HUES48 (cell line): ENCODE data around the gene ZC3H13.

ENCODE experiments used
- H3K27ac ChIP-seq: one replicate; pipeline ENCODE4 v1.7.0; 2013; ENCODE audit warnings: low read depth, low read length, inconsistent platforms
- H3K27me3 ChIP-seq: 2 replicates; pipeline ENCODE4 v1.6.1; 2013; ENCODE audit warnings: mild to moderate bottlenecking, low read length; ENCODE audit not compliant: control insufficient read depth, insufficient read depth
- H3K36me3 ChIP-seq: 2 replicates; pipeline ENCODE4 v1.6.1; 2013; ENCODE audit warnings: low read length; ENCODE audit not compliant: control insufficient read depth, insufficient read depth
- H3K4me1 ChIP-seq: 2 replicates; pipeline ENCODE4 v1.6.1; 2013; ENCODE audit warnings: mild to moderate bottlenecking, low read length; ENCODE audit not compliant: control insufficient read depth, insufficient read depth
- H3K4me3 ChIP-seq: 2 replicates; pipeline ENCODE4 v1.5.1; 2013; ENCODE audit warnings: mild to moderate bottlenecking, low read depth, low read length
- H3K9ac ChIP-seq: 2 replicates; pipeline ENCODE4 v1.6.1; 2013; ENCODE audit warnings: mild to moderate bottlenecking, low read depth, low read length, moderate library complexity
- H3K9me3 ChIP-seq: 2 replicates; pipeline ENCODE4 v1.6.1; 2013; ENCODE audit warnings: low read length; ENCODE audit not compliant: control insufficient read depth, insufficient read depth

Gene ZC3H13

GRCh38 chr13:45966715-45967114 is 85.8 kb downstream of the ZC3H13 start:
- no peak overlapping the region for H3K9ac ChIP-seq
- no peaks in the 10 kb centered on the region for H3K9me3 ChIP-seq
- no peak overlapping the region for H3K27ac ChIP-seq
- no peaks in the 10 kb centered on the region for H3K4me1 ChIP-seq
- H3K36me3 ChIP-seq = peaks cover 96% of the 10 kb centered on the region
- no peaks in the 10 kb centered on the region for H3K27me3 ChIP-seq
- no peak overlapping the region for H3K4me3 ChIP-seq

GRCh38 chr13:45961468-45961867 is 91.1 kb downstream of the ZC3H13 start:
- Histone ChIP-seq H3K4me3 (no peak overlapping the region), H3K36me3 (peaks cover 77% of the 10 kb centered on the region), H3K4me1 (no peaks in the 10 kb centered on the region), H3K27ac (no peak overlapping the region), H3K9ac (no peak overlapping the region), H3K9me3 (no peaks in the 10 kb centered on the region), H3K27me3 (no peaks in the 10 kb centered on the region)

GRCh38 chr13:45954836-45955800 is 97.4 kb downstream of the ZC3H13 start:
- Histone ChIP-seq H3K27me3 (no peaks in the 10 kb centered on the region), H3K9me3 (no peaks in the 10 kb centered on the region), H3K36me3 (peaks cover 49% of the 10 kb centered on the region), H3K27ac (no peak overlapping the region), H3K4me3 (no peak overlapping the region), H3K4me1 (no peaks in the 10 kb centered on the region), H3K9ac (no peak overlapping the region)

- Histone ChIP-seq H3K9me3 (no peaks in the 10 kb centered on the region), H3K9ac (no peak overlapping the region), H3K36me3 (peaks cover 36% of the 10 kb centered on the region), H3K4me1 (no peaks in the 10 kb centered on the region), H3K27me3 (no peaks in the 10 kb centered on the region), H3K4me3 (no peak overlapping the region), H3K27ac (no peak overlapping the region)
Observed at GRCh38 chr13:45953082-45953481, 99.5 kb downstream of the ZC3H13 start.

- Histone ChIP-seq H3K4me1 (no peaks in the 10 kb centered on the region), H3K36me3 (peaks cover 23% of the 10 kb centered on the region), H3K9ac (no peak overlapping the region), H3K9me3 (no peaks in the 10 kb centered on the region), H3K4me3 (no peak overlapping the region), H3K27ac (no peak overlapping the region), H3K27me3 (no peaks in the 10 kb centered on the region)
Observed at GRCh38 chr13:45951724-45952123, 100.8 kb downstream of the ZC3H13 start.

- no peak overlapping the region for H3K9ac ChIP-seq
- no peaks in the 10 kb centered on the region for H3K4me1 ChIP-seq
- H3K27ac ChIP-seq = no peak overlapping the region
- H3K36me3 ChIP-seq = peaks cover 17% of the 10 kb centered on the region
- no peak overlapping the region for H3K4me3 ChIP-seq
- H3K27me3 ChIP-seq = no peaks in the 10 kb centered on the region
- no peaks in the 10 kb centered on the region for H3K9me3 ChIP-seq
Observed at GRCh38 chr13:45951166-45951565, 101.4 kb downstream of the ZC3H13 start.

GRCh38 chr13:45950386-45951000 is 102.1 kb downstream of the ZC3H13 start:
- no peaks in the 10 kb centered on the region for H3K9me3 ChIP-seq
- H3K4me3 ChIP-seq = no peak overlapping the region
- H3K36me3 ChIP-seq = peaks cover 10% of the 10 kb centered on the region; the same call in 1 of the 2 replicates
- no peak overlapping the region for H3K9ac ChIP-seq
- no peak overlapping the region for H3K27ac ChIP-seq
- H3K27me3 ChIP-seq = no peaks in the 10 kb centered on the region
- H3K4me1 ChIP-seq = no peaks in the 10 kb centered on the region

- no peaks in the 10 kb centered on the region for H3K27me3 ChIP-seq
- no peaks in the 10 kb centered on the region for H3K4me1 ChIP-seq
- H3K4me3 ChIP-seq = no peak overlapping the region
- no peaks in the 10 kb centered on the region for H3K36me3 ChIP-seq
- no peak overlapping the region for H3K9ac ChIP-seq
- no peaks in the 10 kb centered on the region for H3K9me3 ChIP-seq
- no peak overlapping the region for H3K27ac ChIP-seq
Observed at GRCh38 chr13:45949161-45949560, 103.4 kb downstream of the ZC3H13 start.

GRCh38 chr13:45943965-45944364 is 108.6 kb downstream of the ZC3H13 start:
- H3K36me3 ChIP-seq = no peaks in the 10 kb centered on the region
- no peak overlapping the region for H3K27ac ChIP-seq
- no peaks in the 10 kb centered on the region for H3K9me3 ChIP-seq
- H3K4me3 ChIP-seq = no peak overlapping the region
- H3K4me1 ChIP-seq = no peaks in the 10 kb centered on the region
- H3K9ac ChIP-seq = no peak overlapping the region
- no peaks in the 10 kb centered on the region for H3K27me3 ChIP-seq

- H3K27ac ChIP-seq = no peak overlapping the region
- H3K27me3 ChIP-seq = no peaks in the 10 kb centered on the region
Observed at GRCh38 chr13:45943120-45943519, 109.4 kb downstream of the ZC3H13 start.

GRCh38 chr13:45941261-45941660 is 111.3 kb downstream of the ZC3H13 start:
- no peak overlapping the region for H3K4me3 ChIP-seq
- H3K9ac ChIP-seq = no peak overlapping the region
- no peaks in the 10 kb centered on the region for H3K9me3 ChIP-seq
- no peak overlapping the region for H3K27ac ChIP-seq
- no peaks in the 10 kb centered on the region for H3K36me3 ChIP-seq
- H3K4me1 ChIP-seq = no peaks in the 10 kb centered on the region
- H3K27me3 ChIP-seq = no peaks in the 10 kb centered on the region

More at GRCh38 chr13:45943120-45943519, 109.4 kb downstream of the ZC3H13 start:
- Histone ChIP-seq H3K4me3 (no peak overlapping the region), H3K36me3 (no peaks in the 10 kb centered on the region), H3K9ac (no peak overlapping the region), H3K4me1 (no peaks in the 10 kb centered on the region), H3K9me3 (no peaks in the 10 kb centered on the region)
